Esophagus squamous epithelium (tissue), 4 donors: Measurements from ENCODE around the gene SNRK.

ENCODE experiments used
- POLR2A ChIP-seq, 4 donors: fragments of 450-650 bp; IDR thresholded peaks; one replicate each; pipeline ENCODE4 v1.6.1; 2017; ENCODE audit warnings: antibody characterized with exemption in 4 of 4, mild to moderate bottlenecking in 4 of 4, moderate library complexity in 3 of 4
- TF ChIP-seq, protein P1 (sequence below), 6 experiments: fragments of 450-650 bp in 4 of 6; fragments of 200-600 bp in 2 of 6; sonication (generic) in 2 of 6; IDR thresholded peaks; one replicate each; pipeline ENCODE4 v1.5.1; 2016 to 2019; ENCODE audit warnings: antibody characterized with exemption in 6 of 6, mild to moderate bottlenecking in 4 of 6, moderate library complexity in 4 of 6

DNA sequence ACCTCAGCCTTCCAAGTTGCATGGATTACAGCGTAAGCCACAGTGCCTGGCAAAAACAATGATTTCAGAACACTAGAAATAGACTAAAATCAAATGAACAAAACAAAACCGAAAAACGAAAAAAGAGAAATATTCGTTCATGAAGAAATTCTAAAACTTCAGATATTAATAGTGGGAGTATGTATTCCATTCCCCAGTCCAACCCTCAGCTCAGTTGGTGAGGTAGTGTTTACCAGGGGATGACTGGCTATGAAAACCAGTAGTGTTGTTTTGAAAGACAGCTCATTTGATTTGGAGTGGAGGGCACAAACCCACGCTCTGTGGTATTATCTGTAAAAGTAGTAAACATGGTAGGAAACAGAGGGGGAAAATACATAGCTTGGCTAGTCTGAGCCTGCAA, 6.8 kb upstream of the SNRK start:
- TF ChIP-seq, protein P1, sequence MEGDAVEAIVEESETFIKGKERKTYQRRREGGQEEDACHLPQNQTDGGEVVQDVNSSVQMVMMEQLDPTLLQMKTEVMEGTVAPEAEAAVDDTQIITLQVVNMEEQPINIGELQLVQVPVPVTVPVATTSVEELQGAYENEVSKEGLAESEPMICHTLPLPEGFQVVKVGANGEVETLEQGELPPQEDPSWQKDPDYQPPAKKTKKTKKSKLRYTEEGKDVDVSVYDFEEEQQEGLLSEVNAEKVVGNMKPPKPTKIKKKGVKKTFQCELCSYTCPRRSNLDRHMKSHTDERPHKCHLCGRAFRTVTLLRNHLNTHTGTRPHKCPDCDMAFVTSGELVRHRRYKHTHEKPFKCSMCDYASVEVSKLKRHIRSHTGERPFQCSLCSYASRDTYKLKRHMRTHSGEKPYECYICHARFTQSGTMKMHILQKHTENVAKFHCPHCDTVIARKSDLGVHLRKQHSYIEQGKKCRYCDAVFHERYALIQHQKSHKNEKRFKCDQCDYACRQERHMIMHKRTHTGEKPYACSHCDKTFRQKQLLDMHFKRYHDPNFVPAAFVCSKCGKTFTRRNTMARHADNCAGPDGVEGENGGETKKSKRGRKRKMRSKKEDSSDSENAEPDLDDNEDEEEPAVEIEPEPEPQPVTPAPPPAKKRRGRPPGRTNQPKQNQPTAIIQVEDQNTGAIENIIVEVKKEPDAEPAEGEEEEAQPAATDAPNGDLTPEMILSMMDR (IDR thresholded peaks at IDR 0.05), result no peak
- TF ChIP-seq POLR2A (IDR thresholded peaks at IDR 0.05), result no peak
